Measurements from ENCODE around the gene ZNF512B. TPM values are rescaled to one million over a fixed set of nuclear protein-coding genes. Genes with fewer than 3 reads are reported as not detected.
"Not testable (repeated sequence)": the region's sequence is repeated elsewhere in the genome, so short reads cannot be mapped to it uniquely, and the experiment has no call there.

ZNF512B gene
- total RNA-seq, 1 experiment from 2014 or later: 10.3 TPM

DNA sequence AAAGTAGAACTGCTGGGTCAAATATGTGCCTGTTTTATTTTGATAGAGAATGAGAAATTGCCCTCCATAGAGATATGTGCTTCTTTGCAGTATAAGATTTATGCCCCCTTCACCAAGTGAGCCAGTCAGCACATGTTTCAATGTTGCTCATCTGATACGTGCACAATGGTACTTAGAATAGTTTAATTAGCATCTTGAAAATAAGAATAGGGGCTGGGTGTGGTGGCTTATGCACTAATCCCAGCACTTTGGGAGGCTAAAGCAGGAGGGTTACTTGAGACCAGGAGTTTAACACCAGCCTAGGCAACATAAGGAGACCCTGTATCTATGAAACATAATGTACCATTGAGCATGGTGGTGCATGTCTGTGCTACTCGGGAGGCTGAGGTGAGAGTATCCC, 45.9 kb upstream of the ZNF512B start:
- Histone ChIP-seq H4K20me1 (ENCODE audit: insufficient read depth) (no peaks in the 10 kb centered on the region), H3K27me3 (ENCODE audit: insufficient read depth, low read length) (no peaks in the 10 kb centered on the region), H3K36me3 (ENCODE audit: control insufficient read depth in 1 of 2, insufficient read depth in 2 of 2, low read length in 2 of 2) (peaks cover 39 to 40% of the 10 kb centered on the region in 2 experiments; a peak in 3 of 4 replicates), H3K79me2 (ENCODE audit: insufficient read depth, low read length) (peaks cover 6% of the 10 kb centered on the region; the same call in 1 of the 2 replicates), H3K9me2 (ENCODE audit: insufficient read depth) (no peaks in the 10 kb centered on the region), H3K9ac (ENCODE audit: low read length) (no peak overlapping the region), H3K4me2 (ENCODE audit: low read length) (no peak overlapping the region), H3K4me3 (replicated peaks in 1 of 2; ENCODE audit: low read depth in 1 of 2, low read length in 2 of 2) (no peak overlapping the region), H3K9me3 (ENCODE audit: control insufficient read depth in 1 of 2, insufficient read depth in 1 of 2, low read depth in 1 of 2, low read length in 2 of 2) (no peaks in the 10 kb centered on the region), H2AFZ (ENCODE audit: low read depth, low read length, poor library complexity, severe bottlenecking) (no peak overlapping the region), H3K4me1 (ENCODE audit: control insufficient read depth in 1 of 2, insufficient read depth in 2 of 2, low read length in 2 of 2) (no peaks in the 10 kb centered on the region), H3K27ac (ENCODE audit: low read depth, low read length) (no peak overlapping the region)
- CTCF ChIA-PET: no interaction called here
- RAD21 ChIA-PET (ENCODE audit: low non-redundant PET in 1 of 2, low total read pairs in 2 of 2, uncharacterized antibody in 2 of 2, unreplicated experiment in 2 of 2): no interaction called here
- ATAC-seq (no peak), DNase-seq (ENCODE audit: low read depth, low spot score) (no peak)
- POLR2A ChIA-PET: no interaction called here
- BruUV-seq (replicated peaks): no TSS peak
- TF ChIP-seq SIN3A (IDR thresholded peaks at IDR 0.05; ENCODE audit: low read depth) (no peak), ELF1 (IDR thresholded peaks at IDR 0.05; ENCODE audit: borderline replicate concordance, low read depth) (no peak), POLR2AphosphoS5 (IDR thresholded peaks at IDR 0.05; ENCODE audit: low read depth, low read length) (no peak), YY1 (IDR thresholded peaks at IDR 0.05; ENCODE audit: extremely low read depth, insufficient replicate concordance, low read depth, low read length) (no peak), RAD21 (IDR thresholded peaks at IDR 0.05; ENCODE audit: low read depth) (no peak), TCF7L2 (IDR thresholded peaks at IDR 0.05; ENCODE audit: borderline replicate concordance, extremely low read depth, insufficient read depth, insufficient read length) (no peak), FOSL1 (IDR thresholded peaks at IDR 0.05; ENCODE audit: low read depth) (no peak)
- TF ChIP-seq, protein P1, sequence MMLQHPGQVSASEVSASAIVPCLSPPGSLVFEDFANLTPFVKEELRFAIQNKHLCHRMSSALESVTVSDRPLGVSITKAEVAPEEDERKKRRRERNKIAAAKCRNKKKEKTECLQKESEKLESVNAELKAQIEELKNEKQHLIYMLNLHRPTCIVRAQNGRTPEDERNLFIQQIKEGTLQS (IDR thresholded peaks at IDR 0.05): no peak
- TF ChIP-seq, protein P2, sequence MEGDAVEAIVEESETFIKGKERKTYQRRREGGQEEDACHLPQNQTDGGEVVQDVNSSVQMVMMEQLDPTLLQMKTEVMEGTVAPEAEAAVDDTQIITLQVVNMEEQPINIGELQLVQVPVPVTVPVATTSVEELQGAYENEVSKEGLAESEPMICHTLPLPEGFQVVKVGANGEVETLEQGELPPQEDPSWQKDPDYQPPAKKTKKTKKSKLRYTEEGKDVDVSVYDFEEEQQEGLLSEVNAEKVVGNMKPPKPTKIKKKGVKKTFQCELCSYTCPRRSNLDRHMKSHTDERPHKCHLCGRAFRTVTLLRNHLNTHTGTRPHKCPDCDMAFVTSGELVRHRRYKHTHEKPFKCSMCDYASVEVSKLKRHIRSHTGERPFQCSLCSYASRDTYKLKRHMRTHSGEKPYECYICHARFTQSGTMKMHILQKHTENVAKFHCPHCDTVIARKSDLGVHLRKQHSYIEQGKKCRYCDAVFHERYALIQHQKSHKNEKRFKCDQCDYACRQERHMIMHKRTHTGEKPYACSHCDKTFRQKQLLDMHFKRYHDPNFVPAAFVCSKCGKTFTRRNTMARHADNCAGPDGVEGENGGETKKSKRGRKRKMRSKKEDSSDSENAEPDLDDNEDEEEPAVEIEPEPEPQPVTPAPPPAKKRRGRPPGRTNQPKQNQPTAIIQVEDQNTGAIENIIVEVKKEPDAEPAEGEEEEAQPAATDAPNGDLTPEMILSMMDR (IDR thresholded peaks at IDR 0.05 in 2 of 3, conservative IDR thresholded peaks at IDR 0.05 in 1 of 3; ENCODE audit: borderline replicate concordance in 1 of 3, insufficient read depth in 1 of 3, low read depth in 2 of 3, low read length in 2 of 3): no peak
- intact Hi-C loops (cut with micrococcal nuclease): no loop called here

DNA sequence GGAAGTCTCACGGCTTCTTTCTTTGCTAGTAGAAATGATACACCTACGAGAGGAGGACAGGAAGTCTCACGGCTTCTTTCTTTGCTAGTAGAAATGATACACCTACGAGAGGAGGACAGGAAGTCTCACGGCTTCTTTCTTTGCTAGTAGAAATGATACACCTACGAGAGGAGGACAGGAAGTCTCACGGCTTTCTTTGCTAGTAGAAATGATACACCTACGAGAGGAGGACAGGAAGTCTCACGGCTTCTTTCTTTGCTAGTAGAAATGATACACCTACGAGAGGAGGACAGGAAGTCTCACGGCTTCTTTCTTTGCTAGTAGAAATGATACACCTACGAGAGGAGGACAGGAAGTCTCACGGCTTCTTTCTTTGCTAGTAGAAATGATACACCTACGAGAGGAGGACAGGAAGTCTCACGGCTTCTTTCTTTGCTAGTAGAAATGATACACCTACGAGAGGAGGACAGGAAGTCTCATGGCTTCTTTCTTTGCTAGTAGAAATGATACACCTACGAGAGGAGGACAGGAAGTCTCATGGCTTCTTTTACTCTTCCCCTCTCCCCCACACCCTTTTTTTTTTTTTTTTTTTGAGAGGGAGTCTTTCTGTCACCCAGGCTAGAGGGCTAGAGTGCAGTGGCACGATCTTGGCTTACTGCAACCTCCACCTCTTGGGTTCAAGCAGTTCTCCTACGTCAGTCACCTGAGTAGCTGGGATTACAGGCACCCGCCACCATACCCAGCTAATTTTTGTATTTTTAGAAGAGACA, 42.8 kb upstream of the ZNF512B start:
- H3K36me3 ChIP-seq (ENCODE audit: control insufficient read depth in 1 of 2, insufficient read depth in 2 of 2, low read length in 2 of 2): peaks cover 32 to 55% of the 10 kb centered on the region in 2 experiments
- H3K79me2 ChIP-seq (ENCODE audit: insufficient read depth, low read length): peaks cover 21% of the 10 kb centered on the region
- H3K9me2 ChIP-seq (ENCODE audit: insufficient read depth); RAD21 ChIA-PET (ENCODE audit: low non-redundant PET in 1 of 2, low total read pairs in 2 of 2, uncharacterized antibody in 2 of 2, unreplicated experiment in 2 of 2); intact Hi-C loops (cut with micrococcal nuclease); BruUV-seq (replicated peaks); CTCF ChIA-PET; H3K4me1 ChIP-seq (ENCODE audit: control insufficient read depth in 1 of 2, insufficient read depth in 2 of 2, low read length in 2 of 2); H2AFZ ChIP-seq (ENCODE audit: low read depth, low read length, poor library complexity, severe bottlenecking); DNase-seq (ENCODE audit: low read depth, low spot score); H3K27me3 ChIP-seq (ENCODE audit: insufficient read depth, low read length); H3K9me3 ChIP-seq (ENCODE audit: control insufficient read depth in 1 of 2, insufficient read depth in 1 of 2, low read depth in 1 of 2, low read length in 2 of 2); POLR2A ChIA-PET; H3K4me2 ChIP-seq (ENCODE audit: low read length); ATAC-seq; H3K4me3 ChIP-seq (replicated peaks in 1 of 2; ENCODE audit: low read depth in 1 of 2, low read length in 2 of 2); H3K27ac ChIP-seq (ENCODE audit: low read depth, low read length); H4K20me1 ChIP-seq (ENCODE audit: insufficient read depth); H3K9ac ChIP-seq (ENCODE audit: low read length): not testable (repeated sequence)

Measured in HCT116 (cell line).